GM18520 (cell line): ENCODE data around the gene SAP25.
"Not testable (repeated sequence)": the region's sequence is repeated elsewhere in the genome, so short reads cannot be mapped to it uniquely, and the experiment has no call there.

Experiments
- ATAC-seq: cut with Tn5 transposase; IDR thresholded peaks from one replicate; pipeline ENCODE4 v1.9.1; 2021; ENCODE audit not compliant: unreplicated experiment

Gene SAP25

DNA sequence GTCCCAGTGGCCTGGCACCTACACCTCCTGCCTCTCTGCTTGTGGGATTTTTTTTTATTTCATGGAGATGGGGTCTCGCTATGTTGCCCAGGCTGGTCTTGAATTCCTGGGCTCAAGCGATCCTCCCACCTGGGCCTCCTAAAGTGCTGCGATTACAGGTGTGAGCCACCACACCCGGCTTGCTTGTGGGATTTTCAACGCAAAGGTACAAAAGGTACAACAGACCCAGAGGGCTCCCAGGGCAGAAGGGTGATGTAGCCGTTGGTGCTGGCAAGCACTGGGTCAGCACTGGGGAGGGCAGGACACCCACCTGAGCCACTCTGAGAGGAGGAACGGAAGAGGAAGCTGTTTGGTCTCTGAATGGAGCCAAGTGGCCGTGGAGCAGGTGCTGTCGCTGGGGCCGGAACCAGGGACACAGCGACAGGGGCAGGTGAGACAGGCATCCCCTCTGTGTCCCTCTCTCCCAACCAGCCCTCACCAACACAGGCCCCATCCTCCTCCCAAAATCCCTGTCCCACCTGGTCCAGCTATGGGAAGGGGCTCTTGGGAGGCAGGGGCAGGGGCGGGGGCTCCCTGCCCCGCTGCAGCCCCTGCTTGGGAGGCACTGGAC, 2.8 kb upstream of the SAP25 start:
- ATAC-seq: no peak

DNA sequence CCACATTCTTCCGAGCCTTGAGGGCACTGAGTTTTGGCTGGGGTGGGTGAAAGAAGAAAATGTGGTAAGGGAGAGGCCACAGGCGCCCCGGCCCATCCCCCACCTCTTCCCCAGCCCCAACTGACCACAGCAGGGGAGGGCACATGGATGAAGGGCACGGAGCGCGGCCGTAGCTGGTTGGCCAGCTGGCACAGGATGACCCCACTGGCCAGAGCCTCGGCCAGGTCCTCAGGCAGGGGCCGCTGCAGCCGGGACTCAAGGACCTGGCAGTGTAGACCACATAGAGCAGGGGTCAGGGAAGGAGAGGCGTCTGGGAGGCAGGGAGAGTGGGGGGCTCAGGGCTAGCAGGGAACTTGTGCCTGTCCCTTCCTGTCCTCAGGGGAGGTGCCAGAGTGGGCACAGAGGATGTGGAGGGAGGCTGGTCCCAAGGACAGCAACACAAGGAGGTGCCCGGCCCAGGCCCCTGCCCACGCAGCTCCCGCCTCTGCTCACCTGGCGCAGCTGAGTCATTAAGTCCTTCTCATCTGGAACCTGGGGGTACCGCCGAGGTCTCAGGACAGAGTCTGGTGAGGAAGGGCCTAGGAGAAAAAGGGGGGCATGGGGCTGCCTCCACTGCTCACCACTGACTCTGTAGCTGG, 2.2 kb upstream of the SAP25 start:
- no peak for ATAC-seq

DNA sequence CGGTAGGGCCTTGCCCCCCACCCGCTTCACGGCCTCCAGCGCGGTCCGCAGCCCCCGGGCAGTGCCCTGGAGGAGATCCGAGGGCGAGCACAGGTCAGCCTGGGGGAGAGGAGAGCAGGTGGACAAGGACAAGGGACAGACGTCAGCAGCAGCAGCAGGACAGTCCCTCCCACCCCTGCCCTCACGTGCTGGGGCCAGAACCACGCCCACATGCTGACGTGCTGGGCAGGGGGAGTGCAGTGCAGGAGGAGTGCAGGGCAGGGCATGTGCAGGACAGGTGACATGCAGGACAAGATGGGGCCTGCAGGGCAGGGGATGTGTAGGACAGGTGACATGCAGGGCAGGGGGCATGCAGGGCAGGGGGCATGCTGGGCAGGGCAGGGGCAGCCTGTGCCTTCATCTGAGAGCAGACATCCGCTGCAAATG, 1.5 kb upstream of the SAP25 start:
- ATAC-seq: no peak

DNA sequence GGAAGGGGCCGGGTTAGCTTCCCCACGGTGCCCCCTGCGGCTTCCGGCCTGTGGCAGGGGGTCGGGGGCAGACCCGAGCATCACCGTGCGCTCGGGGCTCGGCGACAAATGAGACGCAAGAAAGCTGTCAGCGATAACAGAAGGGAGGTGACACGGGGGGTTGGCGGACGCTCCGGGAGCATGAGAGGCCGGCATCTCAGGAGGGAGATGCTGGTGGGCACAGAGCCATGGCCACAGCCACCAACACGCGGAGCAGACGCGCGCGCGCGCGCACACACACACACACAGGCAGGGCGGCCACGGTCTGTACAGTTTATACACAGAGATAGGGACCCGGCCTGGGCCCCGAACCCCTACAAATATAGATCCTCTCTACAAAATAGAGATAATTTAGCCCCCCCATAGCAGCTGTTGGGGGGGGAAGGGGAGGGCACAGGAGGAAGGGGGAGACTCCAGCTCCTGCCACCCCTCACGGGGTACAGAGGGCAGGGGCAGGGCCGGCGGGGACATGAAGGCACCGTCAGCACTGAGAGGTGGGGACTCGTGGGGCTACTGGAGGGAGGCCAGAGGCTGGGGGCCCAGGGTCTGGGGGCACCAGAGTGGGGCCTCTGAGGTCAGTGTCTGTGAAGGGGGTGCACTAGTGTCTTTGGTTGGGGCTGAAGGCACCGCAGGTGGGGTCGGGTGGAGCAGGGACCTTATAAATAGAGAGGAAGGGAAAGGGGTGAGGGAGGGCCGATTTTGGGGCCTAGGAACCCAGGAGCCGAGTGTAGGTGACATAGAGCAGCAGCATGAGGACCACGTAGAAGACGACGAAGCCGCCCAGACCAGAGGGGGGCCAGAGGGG, 884 bp upstream of the SAP25 start:
- no peak for ATAC-seq

DNA sequence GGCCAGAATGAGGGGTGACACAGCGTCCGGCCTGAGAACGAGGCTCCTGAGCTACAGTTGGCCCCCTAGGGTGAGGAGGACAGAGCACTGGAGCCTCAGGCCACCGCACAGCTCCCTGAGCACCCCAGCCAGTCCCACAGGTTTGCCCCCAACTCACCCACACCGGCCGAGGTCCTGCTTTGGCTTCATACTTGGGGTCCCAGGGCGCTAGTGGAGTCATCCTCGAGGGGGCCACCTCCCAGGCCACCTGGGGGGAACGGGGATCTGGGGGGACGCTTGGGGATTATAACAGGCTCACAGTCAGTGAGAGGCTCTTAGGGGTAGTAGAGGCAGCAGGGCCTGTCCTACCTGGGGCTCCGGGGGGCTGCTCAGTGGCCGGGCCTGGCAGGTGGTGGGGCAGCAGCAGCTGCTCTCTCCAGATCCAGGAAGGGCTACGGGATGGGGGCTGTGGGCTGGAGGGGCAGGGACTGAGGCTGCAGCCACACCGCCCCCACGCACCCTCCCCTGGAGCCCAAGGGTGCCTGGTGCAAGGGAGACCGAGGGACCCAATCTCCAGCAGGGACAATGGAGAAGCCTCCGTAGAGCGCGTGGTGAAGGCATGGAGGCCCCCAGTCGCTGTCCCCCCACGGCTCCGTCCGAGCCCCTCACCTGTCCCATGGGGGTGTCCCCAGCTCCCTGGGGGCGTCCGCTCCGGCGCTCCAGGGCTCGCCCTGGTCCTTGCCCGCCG, 588 bp downstream of the SAP25 start:
- ATAC-seq: no peak

DNA sequence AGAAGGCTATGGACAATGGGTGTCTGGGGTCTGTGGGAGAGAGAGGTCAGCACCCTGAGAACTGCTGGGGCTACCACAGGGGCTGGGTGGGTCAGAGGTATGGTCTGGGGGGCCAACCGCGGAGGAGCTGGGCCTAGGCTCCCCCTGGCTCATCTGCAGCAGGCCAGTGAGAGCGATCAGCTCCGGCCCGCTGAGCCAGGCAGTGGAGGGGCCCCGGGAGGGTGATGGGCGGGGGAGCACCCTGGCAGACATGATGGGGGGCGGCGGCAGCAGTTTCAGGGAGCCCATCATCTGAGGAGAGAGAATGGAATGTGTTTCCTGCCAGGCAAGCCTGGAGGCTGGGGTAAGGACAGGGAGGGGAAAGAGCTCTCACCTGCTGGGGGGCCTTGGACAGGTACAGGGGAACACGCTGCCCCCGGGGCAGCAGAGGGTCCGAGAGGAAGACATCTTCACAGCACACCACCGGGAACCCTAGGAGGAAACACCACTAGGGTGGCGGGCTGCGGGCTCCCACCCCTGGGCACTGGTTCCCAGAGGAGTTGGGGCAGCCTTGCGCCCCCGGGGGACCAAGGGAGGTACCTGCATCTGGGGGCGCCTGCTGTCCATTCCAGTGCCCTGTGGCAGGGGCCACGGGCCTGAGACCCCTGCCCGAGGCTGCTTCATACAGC, 1.3 kb downstream of the SAP25 start:
- ATAC-seq: no peak

DNA sequence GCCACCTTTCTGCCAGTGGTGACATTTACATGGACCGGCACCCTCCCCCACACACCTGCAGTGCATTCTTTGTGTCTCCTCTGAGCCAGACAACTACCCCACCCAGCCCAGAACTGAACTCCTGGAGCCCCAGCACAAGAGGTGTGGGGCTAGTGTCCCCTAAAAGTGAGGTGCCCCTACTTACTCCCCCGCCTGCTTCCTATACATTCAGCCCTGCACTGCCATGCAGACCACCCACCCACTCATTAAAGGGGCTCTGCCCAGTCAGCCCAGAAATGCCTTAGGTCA, 1.9 kb downstream of the SAP25 start:
- no peak for ATAC-seq

DNA sequence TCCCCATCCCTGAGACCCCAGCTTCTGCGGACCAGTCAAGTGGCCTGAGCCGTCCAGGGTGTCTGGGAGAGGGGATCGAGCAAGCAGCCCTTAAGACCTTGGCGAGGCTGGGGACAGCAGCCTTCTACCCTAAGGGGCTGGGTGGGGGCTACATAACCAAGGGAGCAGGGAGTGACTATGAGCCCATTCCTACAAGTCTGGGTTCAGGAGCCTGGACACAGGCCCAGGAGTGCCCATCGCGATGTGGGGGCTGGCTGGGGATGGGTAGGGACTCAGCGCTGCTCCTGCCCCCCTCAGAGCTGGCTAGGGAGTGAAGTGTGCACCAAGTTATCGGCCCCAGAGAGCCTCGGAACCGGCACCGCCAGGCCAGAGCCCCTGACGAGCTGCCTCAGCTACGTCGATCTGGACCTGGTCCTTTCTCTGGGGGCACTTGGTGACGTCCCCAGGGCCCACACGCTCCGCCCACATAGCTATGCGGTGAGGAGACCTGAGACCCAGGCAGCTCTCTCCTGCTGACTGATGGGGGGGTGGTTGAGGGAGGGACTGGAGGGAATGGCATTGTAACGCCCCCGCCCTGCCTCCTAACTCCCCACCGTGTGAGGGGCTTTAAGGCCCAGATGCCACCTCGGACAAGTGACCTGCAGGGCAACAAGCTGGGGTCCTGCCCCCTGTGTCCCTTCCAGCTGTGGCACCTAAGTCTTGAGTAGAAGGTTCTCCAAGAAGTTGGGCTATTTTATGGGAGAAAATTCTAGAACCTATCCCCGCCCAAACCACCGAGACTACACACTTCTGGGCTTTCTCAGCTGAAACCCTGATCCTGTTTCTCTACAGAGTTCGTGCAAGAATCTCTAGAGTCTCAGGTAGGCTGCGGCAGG, 2.5 kb downstream of the SAP25 start:
- no peak for ATAC-seq

DNA sequence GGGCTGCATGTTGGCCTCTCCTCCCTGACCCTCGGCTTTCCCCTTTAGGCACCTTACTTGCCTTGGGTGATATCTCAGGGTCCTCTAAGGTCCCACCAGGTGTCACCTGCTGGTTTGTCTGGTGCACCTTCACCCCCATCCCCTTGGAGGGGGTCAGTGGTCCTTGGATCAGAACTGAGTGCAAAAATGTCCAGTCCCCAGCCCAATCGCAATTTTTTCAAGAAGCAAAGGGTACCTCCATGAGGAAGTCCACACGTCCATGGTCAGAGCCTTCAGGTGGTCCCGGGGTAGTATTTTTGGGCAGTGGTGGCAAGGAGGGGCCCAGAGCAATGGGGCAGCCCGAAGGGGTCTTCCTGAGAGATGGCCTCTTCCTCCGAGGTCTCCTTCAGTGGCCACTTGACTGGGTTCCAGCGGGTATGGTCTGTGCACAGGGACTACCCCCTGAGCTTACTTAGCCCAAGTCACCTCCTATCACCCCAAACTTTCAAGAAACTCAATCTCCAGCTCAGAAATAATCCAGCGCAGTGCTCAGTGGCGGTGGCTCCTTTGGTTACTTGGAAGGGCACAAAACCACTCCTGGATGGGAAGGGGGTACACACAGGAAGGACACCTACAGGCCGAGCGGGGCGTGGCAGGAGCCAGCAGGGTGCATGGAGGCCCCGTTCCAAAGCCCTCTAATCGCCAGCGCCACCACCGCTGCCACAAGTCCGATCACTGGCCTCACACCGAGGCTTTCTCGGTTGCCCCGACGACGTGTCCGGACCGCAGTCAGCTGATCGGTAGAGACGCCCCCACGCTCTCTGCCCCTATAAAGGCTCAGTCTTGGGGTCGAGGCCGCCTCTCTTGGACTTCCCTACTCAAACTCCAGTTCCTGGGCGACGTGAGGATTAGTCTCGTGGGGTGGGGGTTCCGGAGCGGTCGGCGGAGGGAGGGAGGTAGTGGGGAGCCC, 4.5 kb downstream of the SAP25 start:
- ATAC-seq: no peak

DNA sequence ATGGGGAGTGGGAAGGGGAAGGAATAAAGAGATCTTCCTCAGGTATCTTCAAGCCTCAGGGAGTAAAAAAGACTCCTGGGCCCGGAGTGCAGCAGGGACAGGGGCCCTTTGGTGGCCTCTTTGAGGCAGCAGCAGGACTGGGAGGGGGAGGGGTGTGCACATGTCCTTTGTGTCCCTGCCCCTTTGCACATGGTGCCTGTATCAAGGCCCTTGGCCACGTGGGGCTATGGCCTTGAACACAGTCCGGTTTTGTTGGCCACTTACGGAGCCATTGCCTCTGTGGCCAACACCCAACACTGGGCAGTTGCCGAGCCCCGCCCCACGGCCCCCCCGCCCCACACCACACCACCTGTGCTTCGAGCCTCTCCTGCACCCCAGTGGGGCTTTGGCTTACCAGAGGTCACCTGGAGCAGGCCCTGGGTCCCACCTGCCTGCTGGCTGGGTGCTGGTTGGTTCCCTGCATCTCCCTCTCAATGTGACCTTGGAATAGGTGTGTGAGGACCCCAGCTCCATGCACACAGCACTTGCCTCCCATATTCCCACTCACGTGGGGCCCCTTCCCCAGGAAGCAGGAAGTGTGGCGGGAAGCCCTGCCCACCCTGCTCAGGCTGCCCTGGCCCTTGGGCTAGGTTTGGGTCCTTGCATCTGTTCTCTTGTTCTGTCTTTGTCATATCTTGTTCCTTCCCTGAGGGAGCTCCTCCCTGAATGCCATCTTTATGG, 5.4 kb downstream of the SAP25 start:
- ATAC-seq: no peak

DNA sequence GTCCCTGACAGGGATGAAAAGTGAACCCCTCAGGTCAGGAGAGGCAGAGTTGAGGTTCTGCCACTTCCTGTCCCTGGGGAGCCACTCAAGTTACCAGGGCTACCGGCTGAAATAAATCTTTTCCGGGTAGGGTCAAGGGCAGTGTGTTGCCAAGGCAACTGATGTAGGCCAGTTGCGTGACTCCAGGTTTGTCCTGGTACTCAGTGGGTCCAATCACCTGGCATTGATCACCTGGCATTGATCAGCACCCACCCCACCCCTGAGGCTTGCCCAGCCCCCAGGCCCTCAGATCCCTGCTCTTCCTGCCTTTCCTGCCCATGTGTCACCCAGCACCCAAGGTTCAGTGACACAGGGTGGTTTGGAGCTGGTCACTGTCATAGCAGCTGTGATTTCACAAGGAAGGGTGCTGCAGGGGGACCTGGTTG, 5.9 kb downstream of the SAP25 start:
- ATAC-seq: no peak

DNA sequence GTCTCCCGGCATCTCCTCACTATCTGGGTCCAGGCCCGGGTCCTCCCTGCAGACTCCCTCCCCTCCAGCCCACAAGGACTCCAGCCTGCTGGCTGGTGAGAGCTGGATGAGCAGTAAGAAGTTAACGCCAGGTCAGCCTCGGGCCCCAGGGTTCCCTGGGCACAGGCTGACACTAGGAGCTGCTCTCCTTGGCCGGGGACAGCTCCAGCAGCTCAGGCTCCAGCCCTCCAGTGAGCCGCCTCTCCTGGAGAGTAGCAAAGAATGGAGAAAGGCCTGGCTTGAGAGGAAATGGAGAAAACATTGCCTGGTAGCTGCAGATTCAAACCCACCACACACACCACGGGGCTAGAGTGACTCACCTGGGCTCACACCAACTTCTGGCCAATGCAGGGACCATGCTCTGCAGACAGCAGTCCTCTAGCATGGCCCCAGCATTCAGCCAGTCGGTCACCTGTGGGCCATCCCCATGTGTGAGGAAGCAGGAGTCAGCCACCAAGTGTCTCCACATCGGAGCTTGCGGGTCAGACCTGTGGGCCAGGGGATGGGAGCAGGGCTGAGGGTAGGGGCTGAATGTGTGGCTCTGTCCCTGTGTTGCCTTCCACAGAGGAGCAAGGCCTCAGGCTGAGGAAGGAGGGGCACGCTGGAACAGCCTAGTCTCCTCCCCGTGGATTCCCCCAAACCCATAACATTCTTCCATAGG, 6.5 kb downstream of the SAP25 start:
- ATAC-seq: no peak

DNA sequence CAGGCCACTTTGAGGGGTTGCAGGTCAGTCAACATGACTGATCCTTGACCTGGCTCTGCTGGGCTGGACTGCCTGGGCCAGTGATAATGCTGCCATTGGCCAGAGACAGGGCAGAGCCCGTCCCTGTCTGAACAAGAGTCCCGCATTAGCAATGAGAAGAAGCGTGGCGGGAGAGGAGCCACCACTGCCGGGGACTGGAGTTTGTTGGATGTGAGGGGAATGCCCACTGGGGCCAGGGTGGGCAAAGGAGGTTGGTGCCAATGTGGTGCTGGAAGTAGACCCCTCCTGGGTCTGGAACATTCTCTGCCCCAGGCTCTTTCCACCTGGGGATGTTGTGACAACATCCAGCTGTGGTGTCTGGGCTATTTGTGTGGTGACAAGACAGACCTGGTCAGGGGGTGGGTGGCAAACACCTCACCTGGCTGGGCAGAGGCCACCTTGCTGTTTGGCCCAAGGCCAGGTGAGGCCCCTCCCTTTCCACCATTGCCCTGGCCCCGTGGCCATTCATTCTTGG, 7.6 kb downstream of the SAP25 start:
- ATAC-seq: no peak

DNA sequence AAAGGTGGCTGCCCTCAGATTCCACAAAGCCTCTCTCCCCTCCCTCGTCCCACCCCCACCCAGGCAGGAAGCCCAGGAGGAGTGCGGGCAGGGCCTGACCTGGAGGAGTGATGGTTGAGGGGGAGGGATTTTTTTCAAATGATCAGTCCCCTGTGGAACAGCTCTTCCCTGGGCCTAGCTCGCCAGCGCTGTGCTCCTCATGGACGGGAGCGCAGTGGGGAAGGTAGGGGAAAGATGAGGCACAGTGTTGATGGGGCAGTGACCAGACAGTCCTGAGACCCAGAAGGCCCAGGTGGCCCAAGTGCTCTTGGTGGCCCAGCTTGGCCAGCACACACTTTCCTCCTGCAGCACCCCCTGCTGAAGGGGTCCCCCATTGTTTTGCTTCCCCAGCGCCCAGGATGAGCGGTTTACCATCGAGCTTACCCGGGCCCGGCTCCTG, 8.5 kb downstream of the SAP25 start:
- no peak for ATAC-seq

DNA sequence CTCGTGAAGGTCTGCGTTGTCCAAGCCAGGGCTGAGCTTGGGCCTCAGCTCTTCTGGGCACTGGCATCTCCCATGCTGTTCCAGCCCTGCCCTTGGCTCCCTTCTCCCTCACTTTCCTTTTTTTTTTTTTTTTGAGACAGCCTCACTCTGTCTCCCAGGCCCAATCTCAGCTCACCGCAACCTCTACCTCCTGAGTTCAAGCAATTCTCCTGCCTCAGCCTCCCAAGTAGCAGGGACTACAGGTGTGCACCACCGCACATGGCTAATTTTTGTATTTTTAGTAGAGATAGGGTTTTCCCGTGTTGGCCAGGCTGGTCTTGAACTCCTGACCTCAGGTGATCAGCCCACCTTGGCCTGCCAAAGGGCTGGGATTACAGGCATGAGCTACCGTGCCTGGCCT, 9.3 kb downstream of the SAP25 start:
- not testable (repeated sequence) for ATAC-seq

DNA sequence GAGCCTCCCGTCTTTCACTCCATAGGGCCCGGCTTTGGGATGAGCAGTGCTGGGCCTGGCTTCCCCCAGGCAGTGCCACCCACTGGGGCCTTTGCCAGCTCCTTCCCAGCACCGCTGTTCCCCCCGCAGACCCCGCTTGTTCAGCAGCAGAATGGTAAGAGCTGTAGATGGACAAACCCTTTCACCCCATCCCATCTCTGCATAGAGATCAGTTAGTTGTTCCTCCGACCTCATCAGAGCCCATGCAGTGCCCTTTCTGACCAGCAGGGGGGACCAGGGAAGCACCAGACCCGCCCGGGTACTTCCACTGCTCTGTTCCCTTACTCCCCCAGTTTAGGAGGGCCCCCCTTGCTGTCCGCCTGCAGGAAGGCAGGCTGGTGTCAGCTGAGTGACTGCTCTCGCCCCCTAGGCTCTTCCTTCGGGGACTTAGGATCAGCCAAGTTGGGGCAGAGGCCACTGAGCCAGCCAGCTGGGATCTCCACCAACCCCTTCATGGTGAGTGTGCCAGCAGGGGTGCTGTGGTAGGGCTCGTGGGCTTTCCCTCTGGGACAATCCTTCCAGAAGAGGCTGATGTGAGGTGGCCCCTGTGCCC, 9.8 kb downstream of the SAP25 start:
- ATAC-seq: no peak

DNA sequence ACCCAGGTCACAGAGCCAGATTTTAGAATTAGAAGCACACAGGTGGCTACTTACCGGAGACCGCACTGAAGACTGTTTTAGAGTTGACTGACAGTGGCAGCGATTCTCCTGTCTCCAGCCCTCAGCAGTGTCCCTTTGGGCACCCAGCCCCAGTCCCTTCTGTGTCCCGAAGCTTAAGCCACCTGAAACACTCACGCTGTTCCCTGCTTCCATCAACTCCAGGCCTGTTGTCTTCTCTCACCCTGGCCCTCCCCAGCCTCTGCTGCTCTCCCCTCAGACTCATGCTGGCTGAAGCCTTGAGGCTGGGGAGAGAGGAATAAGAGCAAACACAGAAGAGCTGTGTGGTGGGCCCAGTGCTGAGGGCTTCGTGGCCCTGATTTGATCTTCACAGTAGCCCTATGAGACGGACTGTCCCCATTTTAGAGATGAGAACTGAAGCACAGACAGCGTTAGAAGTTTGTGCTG, 10.6 kb downstream of the SAP25 start:
- ATAC-seq: no peak
